WTC11 (cell line): Measurements from ENCODE around the gene C2orf76. TPM values are rescaled to one million over a fixed set of nuclear protein-coding genes. Genes with fewer than 3 reads are reported as not detected.

ENCODE experiments used
- ATAC-seq: fragments of 200-7000 bp; cut with Tn5 transposase; 2 replicates; pipeline ENCODE4 v1.10.0; 2021; ENCODE audit warnings: mild to moderate bottlenecking, moderate library complexity
- CTCF ChIA-PET: fragments of 300-600 bp; sonication (Branson Sonifier 250); formaldehyde crosslinking; loops from one replicate; lab custom pipeline; 2021; ENCODE audit warnings: antibody characterized with exemption; lab: Charles Lee
- POLR2A ChIA-PET: fragments of 350-600 bp; sonication (Branson Sonifier 250); formaldehyde crosslinking; loops from one replicate; lab custom pipeline; 2021; ENCODE audit warnings: antibody characterized with exemption; lab: Charles Lee
- DNase-seq: peaks from one replicate; pipeline ENCODE4 v3.0.0; 2021; ENCODE audit warnings: low spot score
- H3K27ac Mint-ChIP-seq: 2 replicates; pipeline ENCODE4 v1.8.0; 2021; ENCODE audit warnings: mixed read lengths
- H3K27me3 Mint-ChIP-seq: 2 replicates; pipeline ENCODE4 v1.8.0; 2021; ENCODE audit warnings: low read depth, mild to moderate bottlenecking, moderate library complexity, mixed read lengths
- H3K36me3 Mint-ChIP-seq: 2 replicates; pipeline ENCODE4 v1.8.0; 2021; ENCODE audit warnings: mixed read lengths
- H3K4me1 Mint-ChIP-seq: 2 replicates; pipeline ENCODE4 v1.8.0; 2022; ENCODE audit warnings: mixed read lengths
- H3K4me3 Mint-ChIP-seq: 2 replicates; pipeline ENCODE4 v1.8.0; 2021; ENCODE audit warnings: mild to moderate bottlenecking, moderate library complexity, mixed read lengths
- H3K9me3 Mint-ChIP-seq: 2 replicates; pipeline ENCODE4 v1.8.0; 2021; ENCODE audit warnings: mixed read lengths
- CDX4 ChIP-seq: fragments of 250-450 bp; sonication (Bioruptor Pico); IDR thresholded peaks from 2 replicates; pipeline ENCODE4 v1.9.0; 2021; ENCODE audit warnings: moderate library complexity, mild to moderate bottlenecking, inconsistent platforms, borderline replicate concordance
- CREB1 ChIP-seq: sonication (generic); formaldehyde crosslinking; IDR thresholded peaks from 2 replicates; pipeline ENCODE4 v1.8.0; 2023; ENCODE audit warnings: mild to moderate bottlenecking, missing genetic modification reagents
- ELF4 ChIP-seq: sonication (generic); formaldehyde crosslinking; IDR thresholded peaks from 2 replicates; pipeline ENCODE4 v1.8.1; 2022; ENCODE audit warnings: low read depth, mild to moderate bottlenecking, moderate library complexity, missing genetic modification reagents
- ESRRA ChIP-seq: sonication (generic); formaldehyde crosslinking; IDR thresholded peaks from 2 replicates; pipeline ENCODE4 v1.8.1; 2022; ENCODE audit warnings: mild to moderate bottlenecking, missing genetic modification reagents, borderline replicate concordance
- FOXP1 ChIP-seq: sonication (generic); formaldehyde crosslinking; IDR thresholded peaks from 2 replicates; pipeline ENCODE4 v1.8.0; 2022; ENCODE audit warnings: missing genetic modification reagents, mild to moderate bottlenecking, moderate library complexity, borderline replicate concordance
- FOXP4 ChIP-seq: sonication (generic); formaldehyde crosslinking; IDR thresholded peaks from 2 replicates; pipeline ENCODE4 v1.8.0; 2022; ENCODE audit warnings: mild to moderate bottlenecking, missing genetic modification reagents
- GABPB1 ChIP-seq: sonication (generic); formaldehyde crosslinking; IDR thresholded peaks from 2 replicates; pipeline ENCODE4 v1.8.1; 2023; ENCODE audit warnings: mild to moderate bottlenecking, missing genetic modification reagents
- GRHL2 ChIP-seq: fragments of 250-450 bp; sonication (Bioruptor Pico); IDR thresholded peaks from 2 replicates; pipeline ENCODE4 v1.8.0; 2022; ENCODE audit warnings: mild to moderate bottlenecking, moderate library complexity; ENCODE audit not compliant: insufficient replicate concordance, severe bottlenecking
- HMGXB4 ChIP-seq: sonication (generic); formaldehyde crosslinking; IDR thresholded peaks from 2 replicates; pipeline ENCODE4 v1.8.1; 2023; ENCODE audit warnings: mild to moderate bottlenecking, moderate library complexity, missing genetic modification reagents
- OVOL2 ChIP-seq: fragments of 250-450 bp; sonication (Bioruptor Pico); IDR thresholded peaks from 2 replicates; pipeline ENCODE4 v1.9.0; 2021; ENCODE audit warnings: mild to moderate bottlenecking, borderline replicate concordance
- TEAD1 ChIP-seq: sonication (generic); formaldehyde crosslinking; IDR thresholded peaks from 2 replicates; pipeline ENCODE4 v1.8.0; 2022; ENCODE audit warnings: mild to moderate bottlenecking, missing genetic modification reagents
- TEAD4 ChIP-seq: sonication (generic); formaldehyde crosslinking; IDR thresholded peaks from 2 replicates; pipeline ENCODE4 v1.8.0; 2022; ENCODE audit warnings: mild to moderate bottlenecking, missing genetic modification reagents
- USF2 ChIP-seq: sonication (generic); formaldehyde crosslinking; IDR thresholded peaks from 2 replicates; pipeline ENCODE4 v1.8.1; 2023; ENCODE audit warnings: mild to moderate bottlenecking, missing genetic modification reagents, moderate library complexity
- ZNF121 ChIP-seq: sonication (generic); formaldehyde crosslinking; IDR thresholded peaks from 2 replicates; pipeline ENCODE4 v1.8.0; 2023; ENCODE audit warnings: missing genetic modification reagents
- ZNF138 ChIP-seq: sonication (generic); formaldehyde crosslinking; conservative IDR thresholded peaks from 2 replicates; pipeline ENCODE4 v1.8.1; 2022; ENCODE audit warnings: mild to moderate bottlenecking, moderate library complexity, missing genetic modification reagents
- ZNF219 ChIP-seq: sonication (generic); formaldehyde crosslinking; IDR thresholded peaks from 2 replicates; pipeline ENCODE4 v1.8.0; 2023; ENCODE audit warnings: missing genetic modification reagents, mild to moderate bottlenecking, borderline replicate concordance
- ZNF512 ChIP-seq: sonication (generic); formaldehyde crosslinking; IDR thresholded peaks from 2 replicates; pipeline ENCODE4 v1.8.1; 2022; ENCODE audit warnings: missing genetic modification reagents, borderline replicate concordance
- ZNF671 ChIP-seq: fragments of 250-450 bp; sonication (Bioruptor Pico); IDR thresholded peaks from 2 replicates; pipeline ENCODE4 v1.8.0; 2021; ENCODE audit warnings: mild to moderate bottlenecking
- total RNA-seq: library from RNA; stranded (reverse); gene quantifications from 3 replicates; pipeline ENCODE4 v1.2.3, GENCODE V29; 2021
- TF ChIP-seq, protein P1 (sequence below): fragments of 250-450 bp; sonication (Bioruptor Pico); IDR thresholded peaks from 2 replicates; pipeline ENCODE4 v1.9.0; 2021; ENCODE audit warnings: mild to moderate bottlenecking, borderline replicate concordance
- TF ChIP-seq, protein P2 (sequence below): sonication (generic); formaldehyde crosslinking; conservative IDR thresholded peaks from 2 replicates; pipeline ENCODE4 v1.8.1; 2022; ENCODE audit warnings: mild to moderate bottlenecking, missing genetic modification reagents

C2orf76 gene
- total RNA-seq, 1 experiment from 2014 or later, result 4.4 TPM

- ATAC-seq (no peak), DNase-seq (no peak)
- POLR2A ChIA-PET, result no interaction called here
- Mint-ChIP-seq H3K36me3 (no peaks in the 10 kb centered on the region), H3K4me1 (peaks cover 8% of the 10 kb centered on the region), H3K4me3 (no peak overlapping the region), H3K27ac (no peak overlapping the region), H3K9me3 (peaks cover 3% of the 10 kb centered on the region; the same call in 1 of the 2 replicates), H3K27me3 (no peaks in the 10 kb centered on the region)
- TF ChIP-seq, protein P1, sequence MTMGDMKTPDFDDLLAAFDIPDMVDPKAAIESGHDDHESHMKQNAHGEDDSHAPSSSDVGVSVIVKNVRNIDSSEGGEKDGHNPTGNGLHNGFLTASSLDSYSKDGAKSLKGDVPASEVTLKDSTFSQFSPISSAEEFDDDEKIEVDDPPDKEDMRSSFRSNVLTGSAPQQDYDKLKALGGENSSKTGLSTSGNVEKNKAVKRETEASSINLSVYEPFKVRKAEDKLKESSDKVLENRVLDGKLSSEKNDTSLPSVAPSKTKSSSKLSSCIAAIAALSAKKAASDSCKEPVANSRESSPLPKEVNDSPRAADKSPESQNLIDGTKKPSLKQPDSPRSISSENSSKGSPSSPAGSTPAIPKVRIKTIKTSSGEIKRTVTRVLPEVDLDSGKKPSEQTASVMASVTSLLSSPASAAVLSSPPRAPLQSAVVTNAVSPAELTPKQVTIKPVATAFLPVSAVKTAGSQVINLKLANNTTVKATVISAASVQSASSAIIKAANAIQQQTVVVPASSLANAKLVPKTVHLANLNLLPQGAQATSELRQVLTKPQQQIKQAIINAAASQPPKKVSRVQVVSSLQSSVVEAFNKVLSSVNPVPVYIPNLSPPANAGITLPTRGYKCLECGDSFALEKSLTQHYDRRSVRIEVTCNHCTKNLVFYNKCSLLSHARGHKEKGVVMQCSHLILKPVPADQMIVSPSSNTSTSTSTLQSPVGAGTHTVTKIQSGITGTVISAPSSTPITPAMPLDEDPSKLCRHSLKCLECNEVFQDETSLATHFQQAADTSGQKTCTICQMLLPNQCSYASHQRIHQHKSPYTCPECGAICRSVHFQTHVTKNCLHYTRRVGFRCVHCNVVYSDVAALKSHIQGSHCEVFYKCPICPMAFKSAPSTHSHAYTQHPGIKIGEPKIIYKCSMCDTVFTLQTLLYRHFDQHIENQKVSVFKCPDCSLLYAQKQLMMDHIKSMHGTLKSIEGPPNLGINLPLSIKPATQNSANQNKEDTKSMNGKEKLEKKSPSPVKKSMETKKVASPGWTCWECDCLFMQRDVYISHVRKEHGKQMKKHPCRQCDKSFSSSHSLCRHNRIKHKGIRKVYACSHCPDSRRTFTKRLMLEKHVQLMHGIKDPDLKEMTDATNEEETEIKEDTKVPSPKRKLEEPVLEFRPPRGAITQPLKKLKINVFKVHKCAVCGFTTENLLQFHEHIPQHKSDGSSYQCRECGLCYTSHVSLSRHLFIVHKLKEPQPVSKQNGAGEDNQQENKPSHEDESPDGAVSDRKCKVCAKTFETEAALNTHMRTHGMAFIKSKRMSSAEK (CRISPR knock-in tag), result no peak
- TF ChIP-seq ZNF219 (CRISPR knock-in tag) (no peak), FOXP4 (CRISPR knock-in tag) (no peak), HMGXB4 (no peak), ESRRA (CRISPR knock-in tag) (no peak), TEAD4 (CRISPR knock-in tag) (no peak), GRHL2 (no peak), FOXP1 (no peak)
- TF ChIP-seq, protein P2, sequence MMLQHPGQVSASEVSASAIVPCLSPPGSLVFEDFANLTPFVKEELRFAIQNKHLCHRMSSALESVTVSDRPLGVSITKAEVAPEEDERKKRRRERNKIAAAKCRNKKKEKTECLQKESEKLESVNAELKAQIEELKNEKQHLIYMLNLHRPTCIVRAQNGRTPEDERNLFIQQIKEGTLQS (CRISPR knock-in tag), result no peak
- CTCF ChIA-PET, result interaction anchor here (16.3 kb wide), 1 partner anchor 74 kb away, joined by 145 read pairs; no protein-coding TSS in a partner anchor
Measured at GRCh38 chr2:119402106-119402505, 35.5 kb upstream of the C2orf76 start.

- Mint-ChIP-seq H3K27ac (no peak overlapping the region), H3K36me3 (no peaks in the 10 kb centered on the region), H3K4me3 (no peak overlapping the region), H3K4me1 (peaks cover 8% of the 10 kb centered on the region), H3K9me3 (peaks cover 3% of the 10 kb centered on the region; the same call in 1 of the 2 replicates), H3K27me3 (no peaks in the 10 kb centered on the region)
- ATAC-seq, result no peak
- CTCF ChIA-PET, result interaction anchor here (16.3 kb wide), 1 partner anchor 79 kb away, joined by 145 read pairs; no protein-coding TSS in a partner anchor
- POLR2A ChIA-PET, result no interaction called here
- no peak for DNase-seq
- TF ChIP-seq CDX4 (CRISPR knock-in tag) (no peak), ELF4 (CRISPR knock-in tag) (no peak), ZNF138 (no peak), ZNF671 (no peak), ZNF219 (CRISPR knock-in tag) (no peak), USF2 (CRISPR knock-in tag) (no peak), FOXP1 (no peak), OVOL2 (no peak), HMGXB4 (no peak), ZNF121 (CRISPR knock-in tag) (no peak), ZNF512 (CRISPR knock-in tag) (no peak), GABPB1 (CRISPR knock-in tag) (no peak), TEAD1 (no peak), CREB1 (CRISPR knock-in tag) (no peak)
- TF ChIP-seq, protein P2 (CRISPR knock-in tag), result no peak
Measured at GRCh38 chr2:119397196-119397595, 30.6 kb upstream of the C2orf76 start.
